Keratinocyte (primary cell): ENCODE results near the gene FAM13A.

Experiments
- CTCF ChIP-seq, 3 experiments: IDR thresholded peaks in 1 of 3; conservative IDR thresholded peaks in 1 of 3; optimal IDR thresholded peaks in 1 of 3; 2 replicates in 2 of 3; 3 replicates in 1 of 3; pipeline versions ENCODE3 to v1.5.1; 2011; ENCODE audit warnings: low read length in 3 of 3, mild to moderate bottlenecking in 3 of 3, moderate library complexity in 2 of 3, control low read depth in 1 of 3, inconsistent platforms in 1 of 3; ENCODE audit not compliant: insufficient read depth in 2 of 3; ENCODE audit errors: extremely low read depth in 1 of 3
- EZH2 ChIP-seq: IDR thresholded peaks from one replicate; pipeline ENCODE4 v1.6.1; 2012; ENCODE audit warnings: inconsistent platforms, mild to moderate bottlenecking, low read length, moderate library complexity

GRCh38 chr4:89031272-89031671, 25.7 kb downstream of the FAM13A start:
- TF ChIP-seq CTCF (optimal IDR thresholded peaks at IDR 0.05 in 1 of 3, IDR thresholded peaks at IDR 0.05 in 1 of 3, conservative IDR thresholded peaks at IDR 0.05 in 1 of 3; ENCODE audit: extremely low read depth in 1 of 3, insufficient read depth in 2 of 3, low read length in 3 of 3) (no peak), EZH2 (no peak)
